ENCODE measurements around the gene CLRN2. TPM values are rescaled to one million over a fixed set of nuclear protein-coding genes. Genes with fewer than 3 reads are reported as not detected.

CLRN2 gene
- total and polyA plus RNA-seq, 9 of the 15 experiments (the other 6 are each of a cell fraction or from before 2014, with no cell fraction given): not detected

DNA sequence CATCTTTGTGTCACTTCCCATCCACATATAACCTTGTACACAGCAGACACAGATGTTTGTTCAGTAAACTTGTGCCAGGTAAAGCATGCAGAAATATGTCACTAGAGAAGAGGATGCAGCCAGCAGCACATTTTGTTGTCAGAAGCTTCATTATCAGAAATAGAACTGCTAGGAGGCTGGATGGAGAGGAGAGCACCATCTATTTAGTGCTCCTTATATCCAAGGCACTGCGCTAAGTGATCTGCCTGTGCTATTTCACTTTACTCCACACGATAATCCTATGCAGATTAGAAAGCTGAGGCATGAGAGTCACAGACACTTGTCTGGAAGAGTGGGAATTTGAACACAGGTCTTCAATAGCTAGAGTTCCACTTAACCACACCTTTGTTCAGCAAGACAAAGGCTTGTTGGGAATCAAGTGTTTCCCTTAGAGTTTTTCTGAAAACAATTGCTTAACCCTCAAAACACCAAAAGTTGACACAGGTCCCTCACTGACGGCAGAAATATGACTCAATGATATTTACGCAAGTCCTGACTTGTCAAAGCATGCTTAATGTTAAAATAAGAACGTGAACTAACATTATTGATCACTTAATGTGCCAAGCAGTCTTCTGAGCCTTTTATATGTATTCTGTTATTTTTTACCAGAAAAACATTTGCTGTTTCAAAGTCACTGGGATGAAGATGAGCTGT lies 1.8 kb upstream of the CLRN2 start:
- FAIRE-seq: no peak
- DNase-seq (ENCODE audit: extremely low read depth in 1 of 4, low spot score in 3 of 4): no peak
- in situ Hi-C loops (cut with MboI) (no loop called here), intact Hi-C loops (cut with micrococcal nuclease) (loop anchor here (2.0 kb wide), 1 partner anchor 64 kb away; the partner anchor contains the start of gene LAP3)
- no peaks in the 10 kb centered on the region for H3K9me1 ChIP-seq (ENCODE audit: control insufficient read depth, insufficient read depth, low read length)
- H3K4me3 ChIP-seq: no peak overlapping the region
- peak overlapping the region; percentile 86 for H2AFZ ChIP-seq (ENCODE audit: low read depth, low read length)
- ChIA-PET CTCF (ENCODE audit: low intra/inter-chr PET ratio) (interaction anchor here (1.9 kb wide), 1 partner anchor 296 kb away, joined by 6 read pairs; no protein-coding TSS in a partner anchor), POLR2A (interaction anchor here (0.6 to 2.0 kb wide), 4 partner anchors 8 to 297 kb away, joined by 3 to 7 read pairs (median 3); partner anchors contain the start of gene DCAF16)
- no peak overlapping the region for H3K27ac ChIP-seq (ENCODE audit: extremely low read depth, low read depth, low read length)
- H3K27me3 ChIP-seq (ENCODE audit: control insufficient read depth in 2 of 2, insufficient read depth in 2 of 2, low read length in 2 of 2): peaks cover 14 to 16% of the 10 kb centered on the region in 2 experiments; a peak in 4 of 5 replicates
- no peak for ATAC-seq
- TF ChIP-seq SMARCA5 (IDR thresholded peaks at IDR 0.05): no peak
- TF ChIP-seq, protein P1, sequence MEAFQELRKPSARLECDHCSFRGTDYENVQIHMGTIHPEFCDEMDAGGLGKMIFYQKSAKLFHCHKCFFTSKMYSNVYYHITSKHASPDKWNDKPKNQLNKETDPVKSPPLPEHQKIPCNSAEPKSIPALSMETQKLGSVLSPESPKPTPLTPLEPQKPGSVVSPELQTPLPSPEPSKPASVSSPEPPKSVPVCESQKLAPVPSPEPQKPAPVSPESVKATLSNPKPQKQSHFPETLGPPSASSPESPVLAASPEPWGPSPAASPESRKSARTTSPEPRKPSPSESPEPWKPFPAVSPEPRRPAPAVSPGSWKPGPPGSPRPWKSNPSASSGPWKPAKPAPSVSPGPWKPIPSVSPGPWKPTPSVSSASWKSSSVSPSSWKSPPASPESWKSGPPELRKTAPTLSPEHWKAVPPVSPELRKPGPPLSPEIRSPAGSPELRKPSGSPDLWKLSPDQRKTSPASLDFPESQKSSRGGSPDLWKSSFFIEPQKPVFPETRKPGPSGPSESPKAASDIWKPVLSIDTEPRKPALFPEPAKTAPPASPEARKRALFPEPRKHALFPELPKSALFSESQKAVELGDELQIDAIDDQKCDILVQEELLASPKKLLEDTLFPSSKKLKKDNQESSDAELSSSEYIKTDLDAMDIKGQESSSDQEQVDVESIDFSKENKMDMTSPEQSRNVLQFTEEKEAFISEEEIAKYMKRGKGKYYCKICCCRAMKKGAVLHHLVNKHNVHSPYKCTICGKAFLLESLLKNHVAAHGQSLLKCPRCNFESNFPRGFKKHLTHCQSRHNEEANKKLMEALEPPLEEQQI (IDR thresholded peaks at IDR 0.05): no peak
- no peak for TF ChIP-seq RBBP5 (IDR thresholded peaks at IDR 0.05; ENCODE audit: borderline replicate concordance, insufficient read depth, low read length, poor library complexity, severe bottlenecking)
- TF ChIP-seq, protein P2, sequence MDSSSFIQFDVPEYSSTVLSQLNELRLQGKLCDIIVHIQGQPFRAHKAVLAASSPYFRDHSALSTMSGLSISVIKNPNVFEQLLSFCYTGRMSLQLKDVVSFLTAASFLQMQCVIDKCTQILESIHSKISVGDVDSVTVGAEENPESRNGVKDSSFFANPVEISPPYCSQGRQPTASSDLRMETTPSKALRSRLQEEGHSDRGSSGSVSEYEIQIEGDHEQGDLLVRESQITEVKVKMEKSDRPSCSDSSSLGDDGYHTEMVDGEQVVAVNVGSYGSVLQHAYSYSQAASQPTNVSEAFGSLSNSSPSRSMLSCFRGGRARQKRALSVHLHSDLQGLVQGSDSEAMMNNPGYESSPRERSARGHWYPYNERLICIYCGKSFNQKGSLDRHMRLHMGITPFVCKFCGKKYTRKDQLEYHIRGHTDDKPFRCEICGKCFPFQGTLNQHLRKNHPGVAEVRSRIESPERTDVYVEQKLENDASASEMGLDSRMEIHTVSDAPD (CRISPR knock-in tag; IDR thresholded peaks at IDR 0.05): no peak
- no peak for TF ChIP-seq ZFP30 (CRISPR knock-in tag; IDR thresholded peaks at IDR 0.05; ENCODE audit: borderline replicate concordance)
- TF ChIP-seq, protein P3, sequence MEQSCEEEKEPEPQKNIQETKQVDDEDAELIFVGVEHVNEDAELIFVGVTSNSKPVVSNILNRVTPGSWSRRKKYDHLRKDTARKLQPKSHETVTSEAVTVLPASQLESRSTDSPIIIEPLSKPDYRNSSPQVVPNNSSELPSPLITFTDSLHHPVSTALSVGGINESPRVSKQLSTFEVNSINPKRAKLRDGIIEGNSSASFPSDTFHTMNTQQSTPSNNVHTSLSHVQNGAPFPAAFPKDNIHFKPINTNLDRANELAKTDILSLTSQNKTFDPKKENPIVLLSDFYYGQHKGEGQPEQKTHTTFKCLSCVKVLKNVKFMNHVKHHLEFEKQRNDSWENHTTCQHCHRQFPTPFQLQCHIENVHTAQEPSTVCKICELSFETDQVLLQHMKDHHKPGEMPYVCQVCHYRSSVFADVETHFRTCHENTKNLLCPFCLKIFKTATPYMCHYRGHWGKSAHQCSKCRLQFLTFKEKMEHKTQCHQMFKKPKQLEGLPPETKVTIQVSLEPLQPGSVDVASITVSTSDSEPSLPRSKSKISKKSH (CRISPR knock-in tag; IDR thresholded peaks at IDR 0.05): no peak
- no peak for TF ChIP-seq TBP (optimal IDR thresholded peaks at IDR 0.05; ENCODE audit: low read depth, low read length)
- no peak for TF ChIP-seq CXXC5 (CRISPR knock-in tag; IDR thresholded peaks at IDR 0.05)
- TF ChIP-seq BRF1 (IDR thresholded peaks at IDR 0.05; ENCODE audit: borderline replicate concordance, extremely low read depth, insufficient read length): no peak
- TF ChIP-seq NFIX (CRISPR knock-in tag; IDR thresholded peaks at IDR 0.05; ENCODE audit: low read depth): no peak
- no peak for TF ChIP-seq SMARCA4 (IDR thresholded peaks at IDR 0.05)
- peaks cover 8 to 17% of the 10 kb centered on the region in 2 experiments; a peak in 4 of 5 replicates for H3K4me1 ChIP-seq (replicated peaks in 1 of 2; ENCODE audit: control insufficient read depth in 2 of 2, insufficient read depth in 2 of 2, low read length in 2 of 2)
- 0 out of 2 replicates have a peak overlapping the region, but pooled peaks have one; percentile 92 for H3K4me2 ChIP-seq (ENCODE audit: insufficient read depth, low read length)
- H4K20me1 ChIP-seq (replicated peaks; ENCODE audit: control insufficient read depth, insufficient read depth, low read length): peaks cover 4% of the 10 kb centered on the region; the same call in 1 of the 2 replicates
- WGBS (ENCODE audit: insufficient coverage, low coverage, missing lambda C conversion rate): 57% methylated on average over 5 of the region's 5 CpGs
- H3K9me3 ChIP-seq (replicated peaks; ENCODE audit: control insufficient read depth, insufficient read depth, low read depth, low read length): no peaks in the 10 kb centered on the region
- peaks cover 22% of the 10 kb centered on the region; the same call in 2 of the 3 replicates for H3K36me3 ChIP-seq (ENCODE audit: control insufficient read depth, insufficient read depth, low read length)
- no peak overlapping the region for H3K9ac ChIP-seq (ENCODE audit: insufficient read depth in 1 of 2, low read depth in 2 of 2, low read length in 2 of 2)
- BruUV-seq (replicated peaks): no TSS peak
- H3K79me2 ChIP-seq (ENCODE audit: control insufficient read depth, insufficient read depth, low read length): peaks cover 19% of the 10 kb centered on the region

Measured in K562 (cell line).